Stomach (tissue), 9 donors: ENCODE measurements around the gene CNGA2. TPM values are rescaled to one million over a fixed set of nuclear protein-coding genes. Genes with fewer than 3 reads are reported as not detected.

ENCODE experiments used
- DNase-seq, 2 donors: peaks; one replicate each; pipeline versions ENCODE4 v3.0.0 to v3.0.0-alpha.2; 2013 to 2019
- H3K27ac ChIP-seq, 5 donors: fragments of 200-600 bp in 4 of 5; sonication (generic) in 4 of 5; one replicate each; pipeline ENCODE4 v1.5.1; 2013 to 2019; ENCODE audit warnings: mild to moderate bottlenecking in 1 of 5, moderate library complexity in 1 of 5
- H3K27me3 ChIP-seq, 3 donors: fragments of 200-600 bp; sonication (generic); one replicate each; pipeline ENCODE4 v1.5.1; 2017 to 2019; ENCODE audit warnings: mixed run types in 1 of 3
- H3K36me3 ChIP-seq, 4 donors: fragments of 200-600 bp; sonication (generic); 1 replicate in 3 of 4; 2 replicates in 1 of 4; pipeline ENCODE4 v1.5.1; 2016 to 2019
- H3K4me1 ChIP-seq, 4 donors: fragments of 200-600 bp; sonication (generic); one replicate each; pipeline ENCODE4 v1.5.1; 2016 to 2019
- H3K4me3 ChIP-seq, 4 donors: fragments of 200-600 bp; sonication (generic) in 3 of 4; one replicate each; pipeline ENCODE4 v1.5.1; 2016 to 2019; ENCODE audit warnings: mild to moderate bottlenecking in 1 of 4
- H3K9me3 ChIP-seq, 4 donors: fragments of 200-600 bp; sonication (generic); one replicate each; pipeline ENCODE4 v1.5.1; 2016 to 2019
- CTCF ChIP-seq, 7 experiments: fragments of 450-650 bp in 4 of 7; fragments of 200-600 bp in 3 of 7; sonication (generic) in 3 of 7; IDR thresholded peaks; one replicate each; pipeline ENCODE4 v1.5.1; 2016 to 2019; ENCODE audit warnings: antibody characterized with exemption in 7 of 7, control low read depth in 2 of 7, mild to moderate bottlenecking in 1 of 7
- EP300 ChIP-seq: sonication (generic); formaldehyde crosslinking; IDR thresholded peaks from one replicate; pipeline ENCODE4 v1.6.1; 2017; ENCODE audit warnings: antibody characterized with exemption
- POLR2A ChIP-seq, 4 donors: fragments of 450-650 bp; IDR thresholded peaks; one replicate each; pipeline ENCODE4 v1.6.1; 2016; ENCODE audit warnings: antibody characterized with exemption in 4 of 4, control low read depth in 2 of 4, mild to moderate bottlenecking in 1 of 4, moderate library complexity in 1 of 4
- POLR2AphosphoS5 ChIP-seq, 3 donors: sonication (generic); formaldehyde crosslinking; IDR thresholded peaks; one replicate each; pipeline ENCODE4 v1.6.1; 2016; ENCODE audit warnings: antibody characterized with exemption in 3 of 3
- WGBS, 5 donors: extraction: QIAGEN DNeasy Blood & Tissue Kit in 3 of 5; methylation state at CpG; one replicate each; pipeline versions ENCODE4 v1.1.5 to v1.1.7; 2013 to 2018; 5-methylcytosine and 5-hydroxymethylcytosine counted together
- intact Hi-C: fragments of 100-400 bp; cut with DNase I; formaldehyde crosslinking; loops from one replicate; pipeline ENCODE4 v1.15.1; 2023; ENCODE audit warnings: low total_unique reads
- polyA plus RNA-seq, 3 donors: library from polyadenylated mRNA; stranded (reverse); fragments of 200-250 nt; gene quantifications; one replicate each; pipeline ENCODE4 v1.2.3, GENCODE V29; 2013
- total RNA-seq, 5 donors: library from RNA; depleted of rRNA; stranded (reverse); fragments of >200 nt; gene quantifications; one replicate each; pipeline versions ENCODE4 v1.1.0 to v1.2.3, GENCODE V29; 2014 to 2016
- donor health status: healthy with polysubstance abuse.
- donor health status: Bipolar disorder and iron deficiency.
- donor health status: healthy.

CNGA2 gene
- total and polyA plus RNA-seq, 8 donors: not detected

GRCh38 chrX:151742311-151742710 is 7.8 kb downstream of the CNGA2 start:
- WGBS, 5 donors: 83 to 92% (median 89%) methylated on average over 4 to 5 of the region's 5 CpGs
- intact Hi-C loops: no loop called here
- TF ChIP-seq POLR2AphosphoS5 (IDR thresholded peaks at IDR 0.05): no peak
- TF ChIP-seq POLR2A (IDR thresholded peaks at IDR 0.05): no peak
- TF ChIP-seq EP300: no peak
- no peak for TF ChIP-seq CTCF (IDR thresholded peaks at IDR 0.05)
- peaks cover 0 to 7% (median 0%) of the 10 kb centered on the region in 4 donors for H3K9me3 ChIP-seq
- no peak overlapping the region for H3K4me3 ChIP-seq
- no peaks in the 10 kb centered on the region for H3K27me3 ChIP-seq
- no peak for DNase-seq
- no peak overlapping the region for H3K27ac ChIP-seq
- no peaks in the 10 kb centered on the region for H3K36me3 ChIP-seq
- H3K4me1 ChIP-seq: no peaks in the 10 kb centered on the region

- no peaks in the 10 kb centered on the region for H3K4me1 ChIP-seq
- H3K27me3 ChIP-seq: peaks cover 0 to 5% (median 0%) of the 10 kb centered on the region in 3 donors
- H3K27ac ChIP-seq: no peak overlapping the region
- WGBS, 5 donors: 88 to 94% (median 94%) methylated on average over 16 to 21 of the region's 21 CpGs
- TF ChIP-seq EP300: no peak
- TF ChIP-seq CTCF (IDR thresholded peaks at IDR 0.05): no peak
- no peak for TF ChIP-seq POLR2A (IDR thresholded peaks at IDR 0.05)
- TF ChIP-seq POLR2AphosphoS5 (IDR thresholded peaks at IDR 0.05): no peak
- DNase-seq: no peak
- peaks cover 0 to 7% (median 0%) of the 10 kb centered on the region in 4 donors for H3K9me3 ChIP-seq
- no peak overlapping the region for H3K4me3 ChIP-seq
- intact Hi-C loops: no loop called here
- H3K36me3 ChIP-seq: no peaks in the 10 kb centered on the region
These were observed 9.3 kb downstream of the CNGA2 start for GRCh38 chrX:151743651-151744470.

- no peaks in the 10 kb centered on the region for H3K36me3 ChIP-seq
- H3K27ac ChIP-seq: no peak overlapping the region
- H3K4me1 ChIP-seq: no peaks in the 10 kb centered on the region
- intact Hi-C loops: no loop called here
- WGBS, 5 donors: 68 to 83% (median 74%) methylated on average over 6 of the region's 6 CpGs
- DNase-seq: no peak
- H3K9me3 ChIP-seq: peaks cover 0 to 6% (median 0%) of the 10 kb centered on the region in 4 donors
- TF ChIP-seq POLR2A (IDR thresholded peaks at IDR 0.05) (no peak), EP300 (no peak), CTCF (IDR thresholded peaks at IDR 0.05) (no peak), POLR2AphosphoS5 (IDR thresholded peaks at IDR 0.05) (no peak)
- H3K4me3 ChIP-seq: no peak overlapping the region
- peaks cover 0 to 13% (median 0%) of the 10 kb centered on the region in 3 donors for H3K27me3 ChIP-seq
These were observed 11.1 kb downstream of the CNGA2 start for GRCh38 chrX:151745651-151746050.

- H3K27me3 ChIP-seq: peaks cover 0 to 13% (median 0%) of the 10 kb centered on the region in 3 donors
- H3K4me3 ChIP-seq: no peak overlapping the region
- no peaks in the 10 kb centered on the region for H3K4me1 ChIP-seq
- DNase-seq: no peak
- H3K9me3 ChIP-seq: no peaks in the 10 kb centered on the region
- H3K36me3 ChIP-seq: no peaks in the 10 kb centered on the region
- 49 to 75% (median 66%) methylated on average over 2 of the region's 2 CpGs for WGBS, 5 donors
- intact Hi-C loops: no loop called here
- no peak overlapping the region for H3K27ac ChIP-seq
- no peak for TF ChIP-seq EP300
- no peak for TF ChIP-seq POLR2AphosphoS5 (IDR thresholded peaks at IDR 0.05)
- TF ChIP-seq CTCF (IDR thresholded peaks at IDR 0.05): no peak
- TF ChIP-seq POLR2A (IDR thresholded peaks at IDR 0.05): no peak
These were observed 12.0 kb downstream of the CNGA2 start for GRCh38 chrX:151746502-151746901.
